ENCODE data around the gene GBF1. TPM values are rescaled to one million over a fixed set of nuclear protein-coding genes. Genes with fewer than 3 reads are reported as not detected.
A peak's percentile ranks its signal among the peaks of the same experiment; 100 is the strongest.

Gene GBF1
- total RNA-seq, 1 donor from 2014 or later = 71.6 TPM

DNA sequence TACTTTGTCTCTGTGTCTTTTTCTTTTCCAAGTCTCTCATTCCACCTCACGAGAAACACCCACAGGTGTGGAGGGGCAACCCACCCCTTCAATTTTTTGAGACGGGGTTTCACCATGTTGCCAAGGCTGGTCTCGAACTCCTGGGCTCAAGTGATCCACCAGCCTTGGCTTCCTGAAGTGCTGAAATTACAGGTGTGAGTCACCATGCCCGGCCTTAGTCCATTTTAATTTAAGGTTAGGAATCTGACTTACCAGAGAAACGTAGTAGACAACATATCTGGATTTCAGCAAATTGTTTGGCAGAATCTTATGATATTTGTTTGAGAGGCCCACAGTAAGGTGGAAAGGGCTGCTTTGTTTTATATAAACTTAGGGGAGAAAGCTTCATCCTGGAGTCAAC, 147.0 kb downstream of the GBF1 start:
- Mint-ChIP-seq H3K27me3 (ENCODE audit: unreplicated experiment) (peaks cover 7% of the 10 kb centered on the region), H3K4me1 (ENCODE audit: low read depth, unreplicated experiment) (peaks cover 14% of the 10 kb centered on the region)

DNA sequence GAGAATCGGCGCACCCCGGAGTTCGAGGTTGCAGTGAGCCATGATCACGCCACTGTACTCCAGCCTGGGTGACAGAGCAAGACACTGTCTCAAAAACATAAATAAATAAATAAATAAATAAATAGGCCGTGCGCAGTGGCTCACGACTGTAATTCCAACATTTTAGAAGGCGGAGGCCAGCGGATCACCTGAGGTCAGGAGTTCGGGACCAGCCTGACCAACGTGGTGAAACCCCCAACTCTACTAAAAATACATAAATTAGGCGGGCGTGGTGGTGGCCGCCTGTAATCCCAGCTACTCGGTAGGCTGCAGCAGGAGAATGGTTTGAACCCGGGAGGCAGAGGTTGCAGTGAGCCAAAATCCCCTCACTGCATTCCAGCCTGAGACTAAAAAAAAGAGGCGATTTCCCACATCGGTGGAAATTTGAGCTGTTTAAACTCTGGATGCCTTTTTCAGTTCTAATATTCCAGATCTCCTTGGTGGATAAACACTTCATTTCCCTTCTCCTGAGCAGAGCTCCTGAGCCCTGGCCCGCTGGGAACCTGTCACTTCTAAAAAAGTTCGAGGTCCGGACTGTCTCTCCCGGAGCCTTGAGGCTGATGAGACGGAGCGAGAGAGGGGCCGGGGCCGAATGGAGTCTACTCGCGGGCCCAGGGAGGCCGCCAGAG, 148.2 kb downstream of the GBF1 start:
- H3K4me3 Mint-ChIP-seq (ENCODE audit: unreplicated experiment) = peak overlapping the region; percentile 83
- H3K9me3 Mint-ChIP-seq (ENCODE audit: unreplicated experiment) = peaks cover 4% of the 10 kb centered on the region
- H3K27ac Mint-ChIP-seq (ENCODE audit: unreplicated experiment) = no peak overlapping the region
- H3K27me3 Mint-ChIP-seq (ENCODE audit: unreplicated experiment) = peaks cover 11% of the 10 kb centered on the region
- H3K4me1 Mint-ChIP-seq (ENCODE audit: low read depth, unreplicated experiment) = peaks cover 14% of the 10 kb centered on the region
- no peak for TF ChIP-seq CTCF (IDR thresholded peaks at IDR 0.05; ENCODE audit: partially characterized antibody, unreplicated experiment)
- DNase-seq = no peak
- no peaks in the 10 kb centered on the region for H3K36me3 Mint-ChIP-seq (ENCODE audit: unreplicated experiment)

More for the DNA sequence above, 147.0 kb downstream of the GBF1 start:
- Mint-ChIP-seq H3K4me3 (ENCODE audit: unreplicated experiment) (peak overlapping the region; percentile 71), H3K9me3 (ENCODE audit: unreplicated experiment) (no peaks in the 10 kb centered on the region), H3K36me3 (ENCODE audit: unreplicated experiment) (no peaks in the 10 kb centered on the region), H3K27ac (ENCODE audit: unreplicated experiment) (peak overlapping the region; percentile 66)
- DNase-seq = no peak
- no peak for TF ChIP-seq CTCF (IDR thresholded peaks at IDR 0.05; ENCODE audit: partially characterized antibody, unreplicated experiment)

DNA sequence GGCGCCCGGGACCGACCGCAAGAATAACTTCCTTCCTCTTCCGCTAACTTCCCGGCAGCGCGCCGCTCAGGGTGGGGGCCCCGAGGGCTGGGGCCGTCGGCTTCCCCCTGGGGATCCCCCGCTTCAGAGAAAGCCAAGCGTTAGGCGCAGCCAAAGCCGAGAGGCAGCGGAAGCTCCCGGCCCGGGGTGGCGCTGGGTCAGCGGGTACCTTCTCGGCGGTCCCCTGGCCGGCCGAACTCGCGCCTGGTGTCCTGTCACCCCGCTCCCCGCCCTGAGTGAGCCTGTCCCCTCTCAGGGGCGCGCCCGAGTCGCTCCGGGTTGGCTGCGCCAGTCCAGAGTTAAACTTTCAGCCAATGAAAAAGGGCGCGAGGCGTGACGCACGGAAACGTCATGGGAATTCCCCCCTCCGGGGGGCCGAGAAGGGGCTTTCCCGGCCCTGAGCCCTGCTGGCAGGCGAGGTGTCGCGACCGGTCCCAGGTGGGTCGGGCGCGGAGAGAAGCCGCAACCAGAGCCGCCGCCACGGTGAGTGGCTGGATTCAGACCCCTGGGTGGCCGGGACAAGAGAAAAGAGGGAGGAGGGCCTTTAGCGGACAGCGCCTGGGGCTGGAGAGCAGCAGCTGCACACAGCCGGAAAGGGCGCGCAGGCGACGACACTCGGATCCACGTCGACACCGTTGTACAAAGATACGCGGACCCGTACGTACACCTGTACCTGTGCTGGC, 148.9 kb downstream of the GBF1 start:
- Mint-ChIP-seq H3K9me3 (ENCODE audit: unreplicated experiment) (peaks cover 4% of the 10 kb centered on the region), H3K4me3 (ENCODE audit: unreplicated experiment) (peak overlapping the region; percentile 91), H3K36me3 (ENCODE audit: unreplicated experiment) (no peaks in the 10 kb centered on the region), H3K4me1 (ENCODE audit: low read depth, unreplicated experiment) (peaks cover 14% of the 10 kb centered on the region), H3K27me3 (ENCODE audit: unreplicated experiment) (peaks cover 13% of the 10 kb centered on the region), H3K27ac (ENCODE audit: unreplicated experiment) (no peak overlapping the region)
- peak; percentile 89 for DNase-seq
- TF ChIP-seq CTCF (IDR thresholded peaks at IDR 0.05; ENCODE audit: partially characterized antibody, unreplicated experiment) = peak; percentile 91

DNA sequence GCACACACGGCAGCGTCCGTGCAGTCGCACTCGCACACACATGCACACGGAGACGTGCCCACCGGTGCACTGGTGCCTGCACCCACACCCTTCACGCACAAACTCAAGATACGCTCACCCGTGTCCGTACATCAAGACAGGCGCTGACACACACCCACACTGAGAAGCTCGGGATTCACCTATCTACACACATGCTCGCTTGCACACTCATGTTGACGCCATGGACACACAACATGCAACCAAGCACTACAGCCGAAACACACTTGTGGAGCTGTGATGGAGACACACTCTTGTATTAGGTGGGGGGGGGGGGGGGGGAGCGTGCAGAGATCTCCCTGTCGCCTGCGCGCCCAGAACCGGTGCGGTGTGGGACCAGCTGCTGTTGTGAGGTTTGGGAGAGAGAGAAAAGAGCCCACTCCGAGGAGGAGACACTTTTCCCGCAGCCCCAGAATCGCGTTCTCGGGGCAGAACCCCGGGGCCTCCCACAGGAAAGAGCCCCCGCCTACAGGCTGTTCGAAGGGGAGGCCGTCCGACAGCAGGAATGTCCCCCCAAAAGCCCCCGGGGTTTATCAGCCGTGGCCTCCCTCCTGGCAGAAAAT, 149.6 kb downstream of the GBF1 start:
- DNase-seq = no peak
- H3K4me1 Mint-ChIP-seq (ENCODE audit: low read depth, unreplicated experiment) = peaks cover 14% of the 10 kb centered on the region
- no peak overlapping the region for H3K27ac Mint-ChIP-seq (ENCODE audit: unreplicated experiment)
- no peak for TF ChIP-seq CTCF (IDR thresholded peaks at IDR 0.05; ENCODE audit: partially characterized antibody, unreplicated experiment)
- peaks cover 4% of the 10 kb centered on the region for H3K9me3 Mint-ChIP-seq (ENCODE audit: unreplicated experiment)
- no peaks in the 10 kb centered on the region for H3K36me3 Mint-ChIP-seq (ENCODE audit: unreplicated experiment)
- peaks cover 13% of the 10 kb centered on the region for H3K27me3 Mint-ChIP-seq (ENCODE audit: unreplicated experiment)
- H3K4me3 Mint-ChIP-seq (ENCODE audit: unreplicated experiment) = peak overlapping the region; percentile 91

All from glutamatergic neuron (in vitro differentiated cells).